Measurements from ENCODE around the gene SLFN14.
"Not testable (repeated sequence)": the region's sequence is repeated elsewhere in the genome, so short reads cannot be mapped to it uniquely, and the experiment has no call there.

Gene SLFN14

DNA sequence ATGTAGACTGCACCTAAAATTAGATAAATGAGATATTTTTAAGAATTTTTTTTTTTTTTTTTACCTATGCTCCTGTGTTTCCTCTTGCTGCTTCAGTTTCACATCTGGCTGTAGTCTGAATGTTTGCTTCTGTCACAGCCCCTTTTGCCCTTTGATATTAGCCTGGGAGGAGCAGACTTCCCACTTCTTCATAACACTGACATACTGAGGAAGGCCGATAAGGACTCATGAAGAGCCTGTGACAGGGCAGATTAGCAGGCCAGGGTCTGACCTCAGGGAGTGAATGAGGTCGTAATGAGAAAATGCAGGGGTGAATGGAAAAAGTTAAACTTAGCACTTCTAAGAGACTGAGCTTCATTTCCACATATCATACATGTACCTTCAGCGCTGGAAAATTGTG, at the start of gene SLFN14:
Gene SLFN14 (minus strand): TSS at position 117 of the 400 bp plus-strand sequence. CDS start 2,757 bp downstream, outside the sequence.
- DNase-seq, result no peak

DNA sequence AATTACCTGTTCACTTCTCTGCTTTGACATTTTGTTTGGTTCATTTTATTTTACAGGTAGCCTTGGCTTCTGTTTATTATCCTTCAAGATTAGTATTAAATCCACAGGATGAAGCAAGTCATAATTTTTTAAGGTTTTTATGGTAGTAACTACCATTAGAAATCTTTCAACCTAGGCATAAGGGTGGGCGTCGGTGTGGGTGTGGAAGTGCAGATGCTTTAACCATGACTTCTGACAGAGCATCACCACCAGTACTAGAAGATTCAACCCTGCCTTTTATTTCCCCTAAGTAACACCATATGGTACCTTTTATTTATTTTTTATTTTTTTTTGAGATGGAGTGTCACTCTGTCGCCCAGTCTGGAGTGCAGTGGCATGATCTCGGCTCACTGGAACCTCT, 49.2 kb upstream of the SLFN14 start:
- DNase-seq, result no peak

DNA sequence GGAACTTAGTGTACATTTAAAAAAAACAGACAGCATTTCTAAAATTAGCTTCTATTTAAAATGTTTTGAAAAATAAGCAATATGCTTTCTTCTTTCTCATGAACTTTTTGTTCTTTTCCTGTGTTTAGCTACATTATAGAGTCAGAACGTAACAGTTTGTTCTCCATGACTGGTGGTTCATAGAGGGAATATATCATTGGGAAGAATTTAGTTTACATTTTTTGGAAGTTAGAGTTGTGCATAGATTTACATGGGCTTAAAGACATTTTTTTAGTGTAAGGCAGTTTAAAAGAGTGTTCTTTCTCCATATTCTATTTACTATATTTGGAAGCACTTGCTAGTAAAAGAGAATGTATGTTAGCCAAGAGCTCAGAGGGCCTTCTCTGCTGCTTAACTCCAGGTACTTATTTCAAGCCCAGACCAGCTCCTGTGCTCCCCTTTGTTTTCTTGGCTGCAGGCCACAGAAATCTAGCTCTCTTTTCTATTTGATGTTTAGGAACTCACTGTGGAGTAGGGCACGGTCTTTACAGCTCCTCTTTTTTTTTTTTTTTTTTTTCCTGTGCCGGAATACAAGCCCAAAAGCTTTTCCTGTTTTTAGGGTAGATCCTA, 46.7 kb upstream of the SLFN14 start:
- no peak for DNase-seq

DNA sequence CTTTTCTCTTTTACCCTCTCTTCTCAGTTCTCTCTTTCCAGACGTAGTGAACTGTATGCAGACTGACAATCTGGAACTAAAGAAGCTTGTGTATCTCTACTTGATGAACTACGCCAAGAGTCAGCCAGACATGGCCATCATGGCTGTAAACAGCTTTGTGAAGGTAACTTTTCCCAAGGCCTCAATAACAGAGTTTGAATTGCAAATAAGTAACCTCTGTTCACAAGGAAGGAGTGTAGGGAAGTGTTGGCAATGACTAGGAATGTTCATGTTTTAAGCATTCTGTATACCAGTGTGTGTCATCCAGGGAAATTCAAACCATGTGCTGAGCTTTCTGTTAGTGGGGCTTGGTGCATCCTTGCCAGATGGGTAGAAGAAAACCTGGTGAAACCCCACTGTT, 45.1 kb upstream of the SLFN14 start:
- DNase-seq, result no peak

DNA sequence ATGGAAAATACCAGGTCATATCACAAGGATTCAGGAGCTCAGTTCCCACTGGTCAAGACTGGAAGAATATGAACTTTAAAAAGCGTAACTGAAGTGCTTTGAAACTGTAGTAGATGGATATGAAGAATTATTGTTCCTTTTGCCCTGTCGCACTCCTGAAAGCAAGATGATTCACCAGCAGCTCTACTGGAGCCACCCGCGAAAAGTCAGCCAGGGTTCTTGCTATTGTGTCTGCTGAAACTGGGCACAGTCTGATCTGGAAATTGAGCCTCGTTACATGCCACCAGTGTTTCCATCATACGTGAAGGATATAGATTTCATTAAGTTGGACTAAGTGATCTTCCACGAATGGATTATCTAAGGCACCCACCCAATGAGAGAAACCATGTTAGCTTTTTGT, 43.1 kb upstream of the SLFN14 start:
- DNase-seq, result no peak

DNA sequence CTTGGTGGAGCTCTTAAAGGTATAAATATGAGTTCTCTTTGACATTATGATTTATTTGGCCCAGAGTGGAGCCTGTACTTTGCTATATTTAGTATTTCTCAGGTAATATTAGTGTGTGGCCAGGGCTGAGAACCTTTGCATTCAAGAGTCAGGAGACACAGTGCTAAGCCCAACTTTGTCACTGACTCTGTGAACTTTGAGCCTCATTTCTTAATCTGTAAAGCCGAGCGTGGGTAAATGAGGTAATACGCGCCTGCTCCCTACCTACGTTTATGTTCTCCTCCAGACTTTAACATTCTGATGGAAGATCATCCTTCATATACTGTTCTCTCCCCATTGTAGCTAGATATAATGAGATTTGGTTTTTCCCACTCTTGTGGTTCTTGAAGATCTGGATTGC, 37.0 kb upstream of the SLFN14 start:
- no peak for DNase-seq

DNA sequence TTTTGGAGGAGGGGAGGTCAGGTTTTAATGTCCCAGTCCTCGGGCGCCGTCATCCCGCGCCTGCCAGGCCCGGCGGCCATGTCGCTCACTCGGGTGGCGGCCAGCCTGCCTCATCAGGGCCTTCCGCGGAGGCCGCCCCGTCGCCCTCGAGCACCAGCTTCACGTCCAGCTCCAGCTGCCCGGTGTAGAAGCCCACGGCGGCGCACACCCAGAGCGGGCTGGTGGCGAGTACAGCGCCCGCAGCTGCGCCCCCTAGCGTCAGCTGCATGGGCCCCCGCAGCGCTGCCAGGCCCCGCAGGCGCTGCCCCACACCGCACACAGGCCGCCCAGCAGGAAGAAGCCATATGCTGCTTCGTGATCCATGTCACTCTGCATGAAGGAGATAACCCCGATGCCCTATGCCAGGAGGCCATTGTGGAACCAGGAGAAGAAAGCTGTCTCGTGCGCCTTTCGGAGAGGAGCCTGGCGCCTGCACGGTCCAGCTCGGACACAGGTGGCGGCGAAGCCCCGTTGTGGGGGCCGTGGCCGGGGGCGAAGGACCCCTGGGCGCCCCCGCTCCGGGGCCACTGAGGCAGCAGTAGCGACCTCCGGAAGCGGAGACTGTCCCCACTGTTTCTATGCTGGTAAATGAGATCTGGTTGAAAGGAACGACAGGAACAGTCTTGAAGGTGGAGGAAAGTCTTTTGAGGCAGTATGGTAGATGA, 36.1 kb upstream of the SLFN14 start:
- DNase-seq, result no peak

DNA sequence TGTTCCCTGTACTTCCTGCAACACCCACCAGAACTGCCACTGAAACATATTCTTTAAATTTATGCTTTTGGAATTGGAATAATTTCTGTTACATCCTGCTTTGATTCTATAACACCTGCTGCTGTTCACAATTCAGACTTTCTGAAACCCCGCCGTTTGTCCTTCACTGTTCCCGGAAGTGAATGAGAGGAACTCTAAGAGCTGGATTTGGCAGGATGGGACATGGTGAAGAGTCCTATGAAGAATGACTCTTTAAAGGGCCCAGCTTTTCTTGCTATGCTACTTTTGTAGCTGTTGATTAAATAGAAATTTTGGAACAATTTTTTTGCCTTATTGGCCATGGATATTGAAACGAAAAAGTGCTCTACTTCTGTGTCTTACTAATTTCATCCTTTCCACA, 35.5 kb upstream of the SLFN14 start:
- no peak for DNase-seq

DNA sequence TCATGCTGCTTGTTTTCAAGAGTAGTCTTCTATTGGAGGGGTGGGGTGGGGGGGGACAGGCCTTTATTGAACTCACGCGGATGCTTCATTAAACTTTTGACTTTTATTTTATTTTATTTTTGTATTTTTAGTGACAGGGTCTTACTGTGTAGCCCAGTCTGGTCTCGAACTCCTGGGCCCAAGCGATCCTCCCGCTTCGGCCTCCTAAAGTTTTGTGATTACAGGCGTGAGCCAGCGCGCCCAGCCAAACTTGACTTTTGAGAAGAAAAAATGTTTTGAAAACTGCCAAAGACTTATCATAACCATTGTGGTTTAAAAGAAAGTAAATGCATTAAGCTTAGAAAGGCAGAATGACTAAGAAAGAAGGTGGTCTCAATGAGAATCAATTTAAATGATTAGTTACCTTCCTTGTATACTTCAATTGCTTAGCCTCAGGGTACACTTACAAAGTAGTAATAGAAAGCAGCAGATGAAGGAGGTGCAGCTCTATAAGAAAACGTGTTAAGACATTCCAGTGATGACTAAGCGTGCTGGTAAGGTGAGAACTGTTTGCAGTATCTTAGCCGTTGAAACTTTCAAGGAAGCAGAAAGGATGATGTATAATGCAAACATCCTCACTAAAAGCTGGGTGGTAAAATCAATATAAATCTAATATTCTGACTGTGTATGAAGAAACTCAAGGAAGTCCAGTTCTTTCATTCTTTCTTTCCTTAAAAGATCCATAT, 27.7 kb upstream of the SLFN14 start:
- DNase-seq, result no peak

DNA sequence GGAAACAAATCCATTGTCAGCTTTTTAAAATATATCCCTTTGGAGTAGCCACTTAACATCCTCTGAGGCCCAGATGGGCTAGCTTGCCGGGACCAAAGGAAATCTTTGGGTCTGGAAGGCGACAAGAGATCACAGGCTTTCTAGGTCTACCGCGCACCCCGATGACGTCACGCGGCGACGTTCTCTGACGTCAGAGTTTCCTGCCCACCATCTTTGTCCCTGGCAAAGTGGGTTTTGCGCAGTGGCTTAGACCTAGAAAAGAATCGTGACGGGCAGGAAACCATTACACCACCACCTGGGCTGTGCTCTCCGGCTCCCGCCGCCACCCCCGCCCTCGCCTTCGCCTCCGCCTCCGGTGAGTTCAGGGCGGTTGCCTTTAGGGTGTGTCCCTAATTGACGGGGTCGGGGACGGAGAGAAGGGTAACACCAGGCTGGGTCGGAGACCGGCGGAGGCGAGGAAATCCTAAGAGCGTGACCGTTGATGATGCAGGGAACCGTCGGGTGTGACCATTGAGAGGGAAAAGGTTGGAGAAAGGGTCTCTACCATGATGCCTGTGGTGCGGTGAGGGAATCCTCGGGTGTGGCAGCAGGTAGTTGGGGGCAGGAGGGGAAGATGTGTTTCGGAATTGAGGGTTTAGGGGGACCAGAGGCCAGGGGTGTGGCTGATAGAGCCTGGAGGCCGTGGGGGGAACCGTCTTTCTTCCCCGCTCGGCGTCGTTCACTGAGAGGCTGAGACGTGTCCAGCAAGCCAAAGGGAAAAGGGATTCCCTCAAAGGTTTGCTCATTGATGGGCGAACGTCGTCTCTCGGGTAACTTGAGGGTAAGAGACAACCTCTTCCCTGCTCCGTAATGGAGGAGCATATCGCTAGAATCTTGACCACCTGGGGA, 26.7 kb upstream of the SLFN14 start, which contains the start of gene AP2B1:
Gene AP2B1 (plus strand): TSS at position 249 of the 888 bp plus-strand sequence. CDS start 6,709 bp downstream, outside the sequence.
- peak; percentile 71 for DNase-seq

DNA sequence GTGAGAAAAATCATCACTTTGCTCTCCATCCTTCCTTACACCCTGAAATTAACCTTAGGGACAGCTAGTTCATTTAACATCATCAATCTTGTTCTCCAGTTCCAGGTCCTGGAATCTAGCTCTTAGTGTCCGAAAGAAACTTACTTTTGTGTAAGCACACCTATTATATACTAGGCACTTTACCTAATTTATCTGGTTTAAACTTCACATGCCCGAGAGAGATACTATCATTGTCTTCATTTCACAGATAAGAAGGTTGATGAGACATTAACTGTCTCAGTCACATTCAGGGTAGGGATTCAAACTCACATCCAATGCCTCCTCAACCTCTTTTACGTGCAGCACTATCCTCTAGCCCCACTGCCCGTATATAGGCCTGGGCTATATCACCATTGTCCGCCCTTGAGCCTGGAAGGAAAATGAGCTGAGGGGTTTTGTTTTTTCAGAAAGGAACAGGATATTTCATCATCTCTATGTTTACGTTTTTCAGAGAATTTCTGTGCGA, 26.0 kb upstream of the SLFN14 start:
- DNase-seq, result no peak

DNA sequence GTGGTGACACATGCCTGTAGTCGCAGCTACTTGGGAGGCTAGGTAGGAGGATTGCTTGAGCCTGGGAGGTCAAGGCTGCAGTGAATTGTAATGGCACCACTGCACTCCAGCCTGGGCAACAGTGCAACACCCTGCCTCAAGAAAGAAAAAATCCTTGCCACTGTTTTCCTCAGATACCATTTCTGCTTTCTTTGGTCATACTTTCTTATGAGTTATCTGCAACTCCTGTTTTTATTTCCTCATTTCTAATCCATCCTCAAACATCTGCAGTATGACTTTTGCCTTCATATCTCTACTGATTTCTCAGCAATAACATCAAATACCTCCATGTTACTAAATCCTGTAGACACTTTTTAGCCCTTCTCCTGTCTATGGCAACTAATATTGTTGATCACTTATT, 23.4 kb upstream of the SLFN14 start:
- no peak for DNase-seq

DNA sequence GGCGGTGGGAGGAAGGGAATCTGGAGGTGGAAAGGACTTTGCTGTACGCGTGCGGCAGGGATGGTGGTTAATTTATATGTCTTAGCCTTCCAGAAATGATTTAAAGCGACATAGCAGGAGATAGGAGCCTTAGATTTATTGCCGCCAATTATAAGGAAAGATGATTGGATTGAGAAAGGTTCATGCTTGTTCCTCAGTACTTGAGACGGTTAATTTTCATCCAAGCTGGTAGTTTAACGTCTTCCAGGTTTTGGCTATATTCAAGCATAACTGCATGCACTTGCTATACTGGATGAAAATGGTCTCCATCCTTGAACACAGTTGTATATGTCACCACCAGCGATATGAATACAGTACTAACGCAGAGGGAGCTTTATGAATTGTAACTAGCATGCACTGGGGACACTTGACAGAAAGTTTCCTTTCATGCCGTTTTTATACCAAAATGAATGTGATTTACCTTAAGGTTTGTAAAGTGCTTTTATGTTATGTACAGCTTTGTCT, 18.4 kb upstream of the SLFN14 start:
- no peak for DNase-seq

DNA sequence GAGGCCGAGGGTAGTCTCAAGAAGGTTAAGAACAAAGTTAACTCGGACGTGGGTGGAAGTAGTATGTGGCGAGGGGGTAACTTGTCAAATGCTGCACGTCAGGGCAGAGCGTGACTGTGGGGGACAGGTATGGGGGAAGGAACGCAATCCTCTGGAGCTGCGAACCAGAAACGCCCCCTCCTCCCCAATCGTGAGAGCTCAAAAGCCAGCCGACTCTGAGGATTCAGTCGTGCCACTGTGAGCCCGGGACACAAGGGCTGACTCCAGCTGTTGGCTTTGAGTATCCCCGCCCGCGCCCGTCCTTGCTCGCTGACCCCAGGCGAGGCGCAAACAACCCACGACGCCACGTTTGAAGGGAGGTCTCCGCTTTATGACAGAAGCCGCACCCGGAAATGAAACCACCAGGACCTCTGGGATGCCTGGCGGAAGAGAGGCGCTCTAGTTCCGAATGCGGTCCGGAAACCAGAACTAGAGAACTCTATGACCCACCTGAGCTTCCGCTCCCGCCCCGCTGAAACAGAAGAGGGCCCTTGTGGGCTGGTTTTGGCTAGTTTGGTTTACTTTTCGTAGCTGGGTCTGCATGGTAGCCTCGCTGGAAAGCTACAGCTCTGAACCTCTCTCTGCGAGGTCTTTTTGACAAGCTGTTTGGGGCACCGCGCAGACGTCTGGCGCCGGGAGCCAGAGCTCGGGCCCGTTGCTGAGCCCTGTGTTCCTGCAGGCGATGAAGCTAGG, 17.7 kb upstream of the SLFN14 start, which contains the start of gene PEX12:
Gene PEX12 (minus strand): TSS at position 375 of the 732 bp plus-strand sequence. CDS start 550 bp downstream, outside the sequence.
- DNase-seq, result peak; percentile 75

DNA sequence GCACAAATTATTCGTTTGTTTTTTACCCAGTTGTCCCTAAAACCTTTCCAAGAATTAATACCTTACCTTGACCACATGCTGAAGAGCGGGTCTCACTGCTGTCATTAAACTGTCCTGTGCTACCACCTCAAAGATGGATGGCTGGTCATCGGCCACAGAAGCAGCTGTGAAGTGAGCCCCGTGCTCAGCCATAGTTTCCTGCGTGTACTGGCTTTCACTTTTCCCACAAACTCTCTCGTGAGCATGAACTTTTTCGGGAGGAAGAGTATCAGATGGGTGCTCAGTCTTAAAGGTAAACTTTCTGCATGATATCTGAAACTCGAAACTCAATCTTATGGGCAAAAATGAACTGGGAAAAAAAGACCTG, 17.2 kb upstream of the SLFN14 start:
- DNase-seq, result no peak

DNA sequence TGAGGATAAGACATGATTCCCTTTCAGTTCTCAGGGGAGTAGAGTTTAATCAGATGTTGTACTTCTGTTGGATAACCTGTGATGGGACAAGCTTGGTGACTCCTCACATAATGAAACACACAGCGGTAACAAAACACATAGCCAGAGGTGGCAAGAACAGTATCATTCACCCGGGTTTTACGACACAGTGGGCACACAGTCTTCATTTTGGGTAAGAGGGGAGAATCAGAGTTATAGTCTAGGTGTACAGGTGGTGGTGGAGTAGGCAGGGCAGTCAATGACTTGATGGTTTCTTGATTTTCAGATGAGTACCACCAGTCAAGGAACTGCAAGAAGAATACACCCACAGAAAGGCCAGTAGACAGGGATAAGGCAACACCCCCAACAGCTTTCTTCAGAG, 15.1 kb upstream of the SLFN14 start:
- no peak for DNase-seq

DNA sequence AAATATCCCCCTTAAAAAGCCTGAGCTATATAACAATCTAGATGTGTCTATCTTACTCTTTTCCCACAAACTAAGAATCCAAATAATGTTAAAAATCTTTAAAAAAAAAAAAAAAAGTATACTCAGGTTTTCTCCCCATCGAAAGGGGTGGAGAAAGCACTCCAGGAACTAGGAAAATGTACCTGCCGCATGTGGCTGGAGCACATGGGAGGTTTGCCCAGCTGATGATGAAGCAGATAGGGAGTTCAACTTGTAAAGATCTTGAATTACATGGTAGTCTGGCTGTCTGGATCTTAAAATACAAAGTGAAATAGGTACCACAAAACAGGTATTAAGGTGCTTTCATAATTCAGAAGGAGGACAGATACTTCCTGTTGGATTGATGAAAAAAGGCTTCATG, 8.8 kb upstream of the SLFN14 start:
- DNase-seq, result no peak

DNA sequence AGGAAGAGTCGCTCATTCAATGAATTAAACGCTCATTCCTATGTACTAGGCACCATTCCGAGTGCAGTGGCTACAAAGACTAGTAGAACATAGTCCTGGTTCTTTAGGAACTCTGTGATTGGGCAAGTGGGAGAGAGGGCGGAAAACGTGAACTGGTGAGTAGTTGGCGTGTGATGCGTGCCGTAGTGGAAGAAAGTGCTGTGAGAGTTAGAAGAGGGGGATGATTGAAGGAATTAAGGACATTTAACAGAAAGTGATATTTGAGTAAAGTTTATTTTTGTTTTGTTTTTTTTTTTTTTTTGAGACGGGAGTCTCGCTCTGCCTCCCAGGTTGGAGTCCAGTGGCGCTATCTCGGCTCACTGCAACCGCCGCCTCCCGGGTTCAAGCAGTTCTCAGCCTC, 7.9 kb upstream of the SLFN14 start:
- no peak for DNase-seq

DNA sequence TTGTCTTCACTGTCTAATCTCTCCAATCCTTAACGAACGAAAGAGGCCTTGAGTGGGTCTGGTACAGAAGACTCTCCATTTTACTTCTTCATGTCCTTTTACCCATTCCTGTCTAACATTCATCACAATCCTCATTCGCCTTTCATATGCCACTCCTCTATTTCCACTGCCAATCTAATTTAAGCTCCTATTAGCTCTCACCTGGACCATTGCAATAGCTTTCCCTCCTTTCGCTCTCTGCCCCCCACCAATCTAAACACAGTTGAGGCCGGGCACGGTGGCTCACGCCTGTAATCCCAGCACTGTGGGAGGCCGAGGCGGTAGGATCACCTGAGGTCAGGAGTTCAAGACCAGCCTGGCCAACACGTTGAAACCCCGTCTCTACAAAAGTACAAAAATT, 6.3 kb upstream of the SLFN14 start:
- DNase-seq, result no peak

DNA sequence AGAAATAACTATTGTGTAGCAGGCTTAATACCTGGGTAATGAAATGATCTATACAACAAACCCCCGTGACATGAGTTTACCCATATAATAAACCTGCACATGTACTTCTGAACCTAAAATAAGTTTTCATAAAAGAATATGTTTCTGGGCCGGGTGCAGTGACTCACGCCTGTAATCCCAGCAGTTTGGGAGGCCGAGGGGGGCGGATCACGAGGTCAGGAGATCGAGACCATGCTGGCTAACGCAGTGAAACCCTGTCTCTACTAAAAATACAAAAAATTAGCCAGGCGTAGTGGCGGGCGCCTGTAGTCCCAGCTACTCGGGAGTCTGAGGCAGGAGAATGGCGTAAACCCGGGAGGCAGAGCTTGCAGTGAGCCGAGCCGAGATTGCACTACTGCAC, 2.6 kb upstream of the SLFN14 start:
- DNase-seq, result not testable (repeated sequence)

DNA sequence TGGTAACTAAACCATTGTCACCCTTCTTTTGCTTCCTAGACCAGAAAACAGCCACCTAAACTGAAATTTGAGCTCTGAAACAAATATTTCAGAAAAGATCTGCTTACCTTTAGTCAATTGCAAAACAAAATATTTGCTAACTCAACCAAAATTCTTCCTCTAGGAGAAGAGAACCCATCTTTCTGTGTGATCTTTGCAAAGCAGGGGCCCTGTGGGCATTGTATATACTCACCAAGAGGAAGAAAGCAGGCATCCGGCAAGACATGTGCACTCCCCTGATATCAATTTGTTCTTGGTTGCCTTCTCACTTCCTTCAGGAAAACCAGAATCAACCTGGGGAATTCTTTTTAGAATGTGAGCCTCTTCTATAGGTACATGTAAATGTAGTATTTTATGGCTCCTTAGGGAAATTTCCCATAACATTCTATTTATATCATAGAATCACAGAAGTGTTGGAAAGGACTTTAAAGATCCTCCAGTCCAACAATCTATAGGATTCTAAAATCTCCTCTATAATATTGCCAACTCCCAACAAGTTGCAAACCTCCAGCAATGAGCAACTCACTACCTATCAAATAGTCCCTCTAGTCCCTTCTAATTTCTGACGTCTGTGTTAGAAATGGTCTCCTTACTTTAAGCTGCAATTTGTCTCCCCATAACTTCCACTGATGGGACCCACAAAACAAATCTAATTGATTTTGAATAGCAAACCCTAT, 966 bp downstream of the SLFN14 start:
- no peak for DNase-seq
